Measurements from ENCODE around the gene TTC39B.
"Not testable (repeated sequence)": the region's sequence is repeated elsewhere in the genome, so short reads cannot be mapped to it uniquely, and the experiment has no call there.

The TTC39B gene

GRCh38 chr9:15243081-15243480 is 63.9 kb downstream of the TTC39B start:
- FAIRE-seq (no peak), DNase-seq (ENCODE audit: insufficient read length, low spot score) (no peak)
- TF ChIP-seq, protein P1, sequence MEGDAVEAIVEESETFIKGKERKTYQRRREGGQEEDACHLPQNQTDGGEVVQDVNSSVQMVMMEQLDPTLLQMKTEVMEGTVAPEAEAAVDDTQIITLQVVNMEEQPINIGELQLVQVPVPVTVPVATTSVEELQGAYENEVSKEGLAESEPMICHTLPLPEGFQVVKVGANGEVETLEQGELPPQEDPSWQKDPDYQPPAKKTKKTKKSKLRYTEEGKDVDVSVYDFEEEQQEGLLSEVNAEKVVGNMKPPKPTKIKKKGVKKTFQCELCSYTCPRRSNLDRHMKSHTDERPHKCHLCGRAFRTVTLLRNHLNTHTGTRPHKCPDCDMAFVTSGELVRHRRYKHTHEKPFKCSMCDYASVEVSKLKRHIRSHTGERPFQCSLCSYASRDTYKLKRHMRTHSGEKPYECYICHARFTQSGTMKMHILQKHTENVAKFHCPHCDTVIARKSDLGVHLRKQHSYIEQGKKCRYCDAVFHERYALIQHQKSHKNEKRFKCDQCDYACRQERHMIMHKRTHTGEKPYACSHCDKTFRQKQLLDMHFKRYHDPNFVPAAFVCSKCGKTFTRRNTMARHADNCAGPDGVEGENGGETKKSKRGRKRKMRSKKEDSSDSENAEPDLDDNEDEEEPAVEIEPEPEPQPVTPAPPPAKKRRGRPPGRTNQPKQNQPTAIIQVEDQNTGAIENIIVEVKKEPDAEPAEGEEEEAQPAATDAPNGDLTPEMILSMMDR (IDR thresholded peaks at IDR 0.05; ENCODE audit: insufficient read depth, missing control alignments) = no peak

- FAIRE-seq (no peak), DNase-seq (ENCODE audit: insufficient read length, low spot score) (no peak)
- TF ChIP-seq, protein P1 (IDR thresholded peaks at IDR 0.05; ENCODE audit: insufficient read depth, missing control alignments) = no peak
Observed at GRCh38 chr9:15240927-15241326, 66.1 kb downstream of the TTC39B start.

GRCh38 chr9:15239816-15240215 is 67.2 kb downstream of the TTC39B start:
- FAIRE-seq (no peak), DNase-seq (ENCODE audit: insufficient read length, low spot score) (no peak)
- TF ChIP-seq, protein P1 (IDR thresholded peaks at IDR 0.05; ENCODE audit: insufficient read depth, missing control alignments) = no peak

DNA sequence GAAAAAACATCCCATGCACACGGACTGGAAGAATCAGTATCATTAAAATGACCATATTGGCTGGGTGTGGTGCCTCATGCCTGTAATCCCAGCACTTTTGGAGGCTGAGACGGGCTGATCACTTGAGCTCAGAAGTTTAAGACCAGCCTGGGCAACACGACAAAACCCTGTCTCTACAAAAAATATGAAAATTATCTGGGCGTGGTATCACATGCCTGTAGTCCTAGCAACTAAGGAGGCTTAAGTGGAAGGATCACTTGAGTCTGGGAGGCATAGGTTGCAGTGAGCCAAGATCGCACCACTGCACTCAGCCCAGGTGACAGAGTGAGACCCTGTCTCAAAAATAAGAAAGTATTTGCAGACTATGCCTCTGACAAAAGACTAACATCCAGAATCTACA is 68.4 kb downstream of the TTC39B start:
- FAIRE-seq (no peak), DNase-seq (ENCODE audit: insufficient read length, low spot score) (no peak)
- TF ChIP-seq, protein P1 (IDR thresholded peaks at IDR 0.05; ENCODE audit: insufficient read depth, missing control alignments) = no peak

GRCh38 chr9:15235658-15236057 is 71.4 kb downstream of the TTC39B start:
- FAIRE-seq = no peak

DNA sequence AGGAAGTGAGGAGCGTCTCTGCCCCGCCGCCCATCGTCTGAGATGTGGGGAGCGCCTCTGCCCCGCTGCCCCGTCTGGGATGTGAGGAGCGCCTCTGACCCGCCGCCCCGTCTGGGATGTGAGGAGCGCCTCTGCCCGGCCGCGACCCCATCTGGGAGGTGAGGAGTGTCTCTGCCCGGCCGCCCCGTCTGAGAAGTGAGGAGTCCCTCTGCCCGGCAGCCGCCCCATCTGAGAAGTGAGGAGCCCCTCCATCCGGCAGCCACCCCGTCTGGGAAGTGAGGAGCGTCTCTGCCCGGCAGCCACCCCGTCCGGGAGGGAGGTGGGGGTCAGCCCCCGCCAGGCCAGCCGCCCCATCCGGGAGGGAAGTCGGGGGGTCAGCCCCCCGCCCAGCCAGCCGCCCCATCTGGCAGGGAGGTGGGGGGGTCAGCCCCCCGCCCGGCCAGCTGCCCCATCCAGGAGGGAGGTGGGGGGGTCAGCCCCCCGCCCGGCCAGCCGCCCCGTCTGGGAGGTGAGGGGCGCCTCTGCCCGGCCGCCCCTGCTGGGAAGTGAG is 73.0 kb downstream of the TTC39B start:
- DNase-seq (ENCODE audit: insufficient read length, low spot score); FAIRE-seq: not testable (repeated sequence)

More at GRCh38 chr9:15235658-15236057, 71.4 kb downstream of the TTC39B start:
- TF ChIP-seq, protein P1 (IDR thresholded peaks at IDR 0.05; ENCODE audit: insufficient read depth, missing control alignments) = no peak
- no peak for DNase-seq (ENCODE audit: insufficient read length, low spot score)

DNA sequence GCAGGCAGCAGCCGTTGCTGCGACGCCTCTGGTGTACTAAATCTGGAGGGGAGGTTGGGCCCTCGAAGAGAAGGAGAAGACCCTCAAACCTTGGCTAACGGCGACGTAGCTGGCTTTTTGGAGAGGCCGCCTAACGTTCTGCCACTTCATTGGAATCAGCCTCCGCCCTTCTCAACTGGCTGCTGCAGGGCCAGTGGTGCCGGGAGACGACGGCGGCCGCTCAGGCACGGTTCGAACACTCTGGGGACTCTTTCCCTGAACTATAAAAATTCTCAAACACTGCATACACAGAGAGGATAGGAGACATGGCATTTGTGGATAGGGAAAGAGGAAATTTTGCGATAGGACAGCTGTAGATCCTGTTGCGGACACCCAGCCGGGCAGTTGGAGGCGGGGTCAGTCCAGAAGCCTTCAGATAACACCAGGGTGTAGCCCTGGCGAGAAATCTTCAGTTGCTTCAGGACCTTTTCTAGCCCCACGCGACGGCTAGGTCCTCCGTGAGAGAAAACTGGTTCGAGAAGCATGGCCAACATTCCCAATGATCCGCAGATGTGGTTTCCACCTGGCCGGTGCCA is 74.2 kb downstream of the TTC39B start:
- not testable (repeated sequence) for FAIRE-seq; DNase-seq (ENCODE audit: insufficient read length, low spot score)

- TF ChIP-seq, protein P1 (IDR thresholded peaks at IDR 0.05; ENCODE audit: insufficient read depth, missing control alignments) = peak; percentile 50
- no peak for FAIRE-seq
- no peak for DNase-seq (ENCODE audit: insufficient read length, low spot score)
Observed at GRCh38 chr9:15231788-15232635, 75.0 kb downstream of the TTC39B start.
